ENCODE measurements around the gene ZNF841.

GRCh38 chr19:52102782-52103181 lies 7.2 kb upstream of the ZNF841 start:
- TF ChIP-seq, protein P1, sequence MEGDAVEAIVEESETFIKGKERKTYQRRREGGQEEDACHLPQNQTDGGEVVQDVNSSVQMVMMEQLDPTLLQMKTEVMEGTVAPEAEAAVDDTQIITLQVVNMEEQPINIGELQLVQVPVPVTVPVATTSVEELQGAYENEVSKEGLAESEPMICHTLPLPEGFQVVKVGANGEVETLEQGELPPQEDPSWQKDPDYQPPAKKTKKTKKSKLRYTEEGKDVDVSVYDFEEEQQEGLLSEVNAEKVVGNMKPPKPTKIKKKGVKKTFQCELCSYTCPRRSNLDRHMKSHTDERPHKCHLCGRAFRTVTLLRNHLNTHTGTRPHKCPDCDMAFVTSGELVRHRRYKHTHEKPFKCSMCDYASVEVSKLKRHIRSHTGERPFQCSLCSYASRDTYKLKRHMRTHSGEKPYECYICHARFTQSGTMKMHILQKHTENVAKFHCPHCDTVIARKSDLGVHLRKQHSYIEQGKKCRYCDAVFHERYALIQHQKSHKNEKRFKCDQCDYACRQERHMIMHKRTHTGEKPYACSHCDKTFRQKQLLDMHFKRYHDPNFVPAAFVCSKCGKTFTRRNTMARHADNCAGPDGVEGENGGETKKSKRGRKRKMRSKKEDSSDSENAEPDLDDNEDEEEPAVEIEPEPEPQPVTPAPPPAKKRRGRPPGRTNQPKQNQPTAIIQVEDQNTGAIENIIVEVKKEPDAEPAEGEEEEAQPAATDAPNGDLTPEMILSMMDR (IDR thresholded peaks at IDR 0.05), result no peak
- TF ChIP-seq POLR2AphosphoS5 (IDR thresholded peaks at IDR 0.05), result no peak

Data from sigmoid colon (tissue), 4 donors.